CD4-positive, alpha-beta T cell treated with Interleukin-1 beta for 1 hour (primary cell): ENCODE measurements around the gene RAB11FIP3.

ENCODE experiments used
- DNase-seq, 2 donors: peaks; one replicate each; pipeline ENCODE4 v3.0.0-alpha.2; 2020 to 2022

Gene RAB11FIP3

GRCh38 chr16:557463-558297 lies 132.2 kb downstream of the RAB11FIP3 start:
- no peak for DNase-seq

DNA sequence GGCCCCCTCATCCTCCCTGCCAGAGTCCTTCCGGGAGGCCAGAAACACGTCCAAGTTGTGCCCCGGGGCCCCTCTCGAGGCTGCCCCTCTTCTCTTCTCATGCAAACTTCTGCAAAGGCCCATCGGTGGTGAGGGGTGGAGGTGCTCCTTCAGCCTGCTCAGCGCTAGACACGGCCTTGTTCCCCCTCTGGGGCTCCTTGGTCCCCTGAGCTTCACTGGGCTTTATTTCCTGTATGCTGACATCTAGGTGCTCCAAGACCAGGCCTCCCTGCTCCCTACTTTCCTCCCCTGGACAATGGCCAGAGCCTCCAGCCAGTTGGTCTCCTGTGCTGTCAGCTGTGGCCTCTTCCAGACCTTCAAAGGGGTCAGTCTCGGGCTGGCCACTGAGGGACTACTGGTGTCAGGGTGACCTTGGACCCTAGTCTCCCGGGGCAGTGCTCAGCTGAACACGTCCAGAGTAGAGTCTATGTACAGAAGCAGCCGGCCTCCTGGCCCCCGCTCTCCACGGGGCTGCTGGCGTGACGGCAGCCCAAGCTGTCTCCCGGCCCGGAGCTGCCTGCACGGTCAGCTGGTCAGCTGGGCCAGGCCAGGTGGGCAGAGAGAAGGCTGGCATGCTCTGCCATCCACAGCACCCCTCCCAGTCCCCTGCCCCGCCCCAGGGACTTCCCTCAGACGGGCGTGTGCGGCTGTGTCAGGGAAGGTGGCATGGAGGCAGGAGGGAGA lies 133.0 kb downstream of the RAB11FIP3 start:
- DNase-seq = no peak

DNA sequence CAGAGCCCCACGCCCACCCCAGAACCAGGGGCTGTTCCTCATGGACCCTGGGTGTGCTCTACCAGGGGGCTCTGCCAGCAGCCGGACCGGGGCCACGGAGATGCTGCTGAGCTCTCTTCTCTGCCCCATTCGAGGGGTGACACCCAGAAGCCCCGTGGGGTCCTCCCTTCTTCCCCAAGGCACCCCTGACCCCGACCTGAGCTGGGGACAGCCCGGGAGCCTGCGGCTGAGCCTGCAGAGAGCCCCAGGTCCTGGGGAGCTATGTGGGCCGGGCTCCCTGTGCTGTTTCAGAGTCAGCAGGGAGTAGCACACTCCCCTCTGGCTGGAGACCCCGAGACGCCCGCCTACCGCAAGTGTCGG lies 133.6 kb downstream of the RAB11FIP3 start:
- DNase-seq = no peak

- DNase-seq = no peak
Observed at GRCh38 chr16:559411-560203, 134.2 kb downstream of the RAB11FIP3 start.

DNA sequence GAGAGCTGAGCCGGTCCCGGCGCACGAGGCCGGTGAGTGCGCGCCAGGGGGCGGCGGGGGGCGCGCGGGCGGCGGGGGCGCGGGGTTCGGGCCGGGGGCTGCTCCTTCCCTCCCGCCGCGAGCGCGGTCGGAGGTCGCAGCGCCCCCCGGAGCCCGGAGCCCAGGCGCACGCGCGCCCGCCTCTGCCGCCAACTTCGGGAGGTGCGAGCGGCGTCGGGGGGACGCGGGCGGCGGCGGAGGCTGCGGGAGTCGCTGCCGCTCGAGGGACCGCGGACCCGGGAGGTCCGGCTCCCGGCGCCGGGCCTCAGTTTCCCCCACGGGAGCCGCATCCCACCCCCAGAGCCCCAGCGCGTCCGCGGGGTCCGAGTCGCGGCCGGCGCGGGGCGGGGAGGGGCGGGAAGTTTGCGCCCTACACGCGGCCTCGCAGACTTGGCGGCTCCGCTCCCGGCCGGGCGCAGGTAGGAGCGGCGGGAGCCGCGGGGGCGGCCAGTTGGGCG lies 134.8 kb downstream of the RAB11FIP3 start, which contains the start of gene PRR35:
PRR35 (plus strand) TSS at position 191 of the 497 bp plus-strand sequence. CDS start 2,901 bp downstream, outside the sequence.
- no peak for DNase-seq

DNA sequence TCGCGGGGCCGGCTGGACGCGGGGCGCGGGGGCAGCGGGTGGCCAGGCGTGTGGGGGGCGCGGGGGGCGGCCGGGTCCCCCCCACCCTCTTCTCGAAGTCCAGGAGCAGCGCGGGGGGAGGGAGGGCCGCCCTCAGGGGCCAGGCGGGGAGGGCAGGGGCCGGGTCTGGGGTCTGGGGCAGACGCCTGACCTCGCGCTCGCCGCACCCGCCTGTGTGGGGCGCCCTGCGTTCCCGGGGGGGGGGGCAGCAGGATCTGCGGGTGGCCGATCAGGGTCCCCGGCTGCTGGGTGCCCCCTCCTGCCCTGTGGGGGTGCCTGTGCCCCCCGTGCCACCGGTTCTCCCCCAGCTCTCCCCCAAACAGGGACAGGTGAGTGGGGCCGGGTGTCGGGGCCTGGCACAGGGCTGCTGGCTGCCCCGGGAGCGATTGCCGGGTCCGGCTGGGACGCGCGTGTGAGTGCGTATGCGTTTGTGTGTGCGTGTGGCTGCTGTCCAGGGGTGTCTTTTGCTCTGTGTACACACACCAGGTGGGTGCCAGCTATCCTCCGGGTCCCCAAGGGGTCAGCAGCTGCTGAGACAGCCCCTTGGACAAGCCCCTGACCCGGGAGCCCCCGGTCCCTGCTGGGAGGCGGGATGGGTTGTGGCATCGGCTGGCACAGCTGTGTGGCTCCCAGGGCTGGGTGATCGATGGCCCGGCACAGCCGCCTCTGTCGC lies 135.4 kb downstream of the RAB11FIP3 start:
- DNase-seq = no peak

DNA sequence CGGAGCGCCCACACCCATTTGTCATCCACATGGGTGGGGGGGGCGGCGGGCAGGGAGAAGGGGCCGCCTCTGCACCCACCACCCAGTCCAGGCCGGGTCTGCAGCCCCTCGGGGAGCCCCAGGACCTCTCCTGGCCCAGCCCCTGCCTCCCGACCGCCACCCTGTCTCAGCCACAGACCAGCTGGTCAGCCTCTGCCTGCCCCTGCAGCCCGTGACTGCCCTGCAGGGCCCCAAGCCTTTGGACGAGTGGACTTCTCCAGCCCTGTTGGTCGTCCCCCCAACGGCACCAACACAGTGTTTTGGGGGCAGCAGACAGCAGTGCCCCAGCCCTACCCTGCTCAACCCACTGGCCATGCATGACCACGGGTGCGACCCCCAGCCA lies 136.0 kb downstream of the RAB11FIP3 start:
- DNase-seq = no peak

DNA sequence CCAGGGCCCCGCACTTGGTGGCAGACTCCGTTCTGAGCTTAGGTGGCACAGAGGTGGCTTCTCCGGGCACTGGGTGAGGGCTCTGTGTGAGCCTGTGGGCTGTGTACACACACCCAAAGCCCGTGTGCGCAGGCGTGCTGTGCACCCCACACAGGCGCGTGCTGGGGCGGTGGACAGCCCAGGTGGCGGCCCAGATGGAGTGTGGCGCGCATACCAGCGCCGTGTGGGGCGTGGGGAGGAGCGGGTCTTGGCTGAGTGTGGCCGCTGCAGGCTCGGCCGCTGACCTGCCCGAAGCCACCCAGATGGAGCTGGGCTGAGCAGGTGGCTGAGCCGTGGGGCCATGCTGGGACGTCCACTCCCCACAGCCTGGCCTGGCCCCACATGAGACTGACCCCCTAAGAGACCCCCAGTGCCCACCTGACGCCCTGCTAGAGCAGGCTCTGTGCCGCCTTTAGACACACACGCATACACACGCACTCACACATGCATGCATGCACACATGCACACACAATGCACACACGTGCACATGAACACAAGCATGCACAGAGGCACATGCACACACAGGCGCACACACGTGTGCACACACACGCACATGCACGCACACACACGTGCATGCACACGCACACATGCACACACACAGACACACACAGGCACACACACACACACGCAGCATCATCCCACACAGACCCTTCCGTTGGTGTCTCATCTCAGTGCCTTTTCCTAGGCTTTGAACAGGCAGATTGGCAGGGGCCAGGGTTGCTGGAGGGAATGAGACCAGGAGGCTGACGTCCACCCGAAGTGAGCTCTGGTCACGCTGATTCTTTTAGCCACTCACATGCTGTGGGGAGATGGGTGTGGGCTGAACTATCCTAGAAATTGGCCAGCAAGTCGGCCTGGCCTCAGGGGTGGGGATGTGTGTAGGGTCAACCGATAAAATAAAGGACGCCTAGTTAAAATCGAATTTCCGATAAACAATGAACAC lies 136.8 kb downstream of the RAB11FIP3 start:
- no peak for DNase-seq

DNA sequence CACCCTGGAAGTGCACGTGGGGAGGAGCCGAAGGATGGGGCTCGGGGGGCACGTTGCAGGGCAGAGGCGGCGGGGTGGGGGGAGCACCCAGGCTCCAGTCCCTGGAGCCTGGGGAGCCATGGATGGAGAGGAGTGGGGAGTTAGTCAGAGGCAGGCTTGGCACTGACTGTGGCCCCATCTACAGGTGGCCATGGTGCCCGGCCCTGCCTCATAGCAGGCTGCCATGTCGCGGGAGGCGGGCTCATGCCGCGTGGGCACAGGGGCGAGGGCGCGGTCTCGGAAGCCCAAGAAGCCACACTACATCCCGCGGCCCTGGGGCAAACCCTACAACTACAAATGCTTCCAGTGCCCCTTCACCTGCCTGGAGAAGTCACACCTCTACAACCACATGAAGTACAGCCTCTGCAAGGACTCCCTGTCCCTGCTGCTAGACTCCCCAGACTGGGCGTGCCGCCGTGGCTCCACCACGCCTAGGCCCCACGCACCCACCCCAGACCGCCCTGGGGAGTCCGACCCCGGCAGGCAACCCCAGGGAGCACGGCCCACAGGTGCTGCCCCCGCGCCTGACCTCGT lies 137.7 kb downstream of the RAB11FIP3 start:
- DNase-seq = no peak

GRCh38 chr16:564690-565418 lies 139.4 kb downstream of the RAB11FIP3 start:
- DNase-seq = no peak

DNA sequence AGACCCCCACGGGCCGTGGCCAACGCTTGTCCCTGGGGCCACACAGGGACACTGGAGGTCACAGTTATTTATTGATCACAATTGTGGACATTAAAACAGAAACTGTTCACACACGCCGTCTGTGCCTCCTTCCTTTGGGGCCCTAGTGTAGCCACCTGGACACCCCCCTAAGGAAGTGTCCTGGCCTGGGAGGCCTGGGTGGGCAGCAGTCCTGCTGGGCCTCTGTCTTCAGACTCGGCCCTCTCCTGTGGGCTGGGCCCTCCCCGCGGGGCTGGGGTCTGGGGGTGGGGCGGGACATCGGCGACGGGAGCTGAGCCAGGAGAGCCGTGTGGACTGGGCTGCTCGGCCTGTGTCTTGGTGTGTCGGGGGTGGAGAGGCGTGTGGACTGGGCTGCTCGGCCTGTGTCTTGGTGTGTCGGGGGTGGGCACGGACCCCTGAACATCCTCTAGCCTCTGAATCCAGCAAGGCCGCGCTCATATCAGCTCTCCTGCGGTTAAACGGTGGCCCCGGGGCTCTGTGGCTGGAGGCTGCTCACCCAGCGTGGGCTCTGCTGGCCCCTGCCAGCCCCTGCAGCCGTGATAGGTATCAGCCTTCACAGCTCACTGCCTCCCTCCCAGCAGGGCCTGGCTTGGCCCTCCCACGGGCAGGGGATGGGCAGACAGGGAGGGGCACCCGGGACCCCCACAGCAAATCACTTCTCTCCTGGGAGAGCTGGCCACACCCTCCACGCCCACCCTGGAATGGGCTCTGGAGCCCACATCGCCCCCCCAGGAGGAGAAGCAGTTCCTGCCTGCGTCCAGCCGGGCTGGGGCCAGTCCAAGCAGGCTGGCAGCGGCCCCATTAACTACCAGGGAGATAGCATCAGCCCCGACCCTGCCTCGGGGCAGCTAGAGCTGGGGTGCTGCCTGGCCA lies 140.2 kb downstream of the RAB11FIP3 start:
- no peak for DNase-seq

- DNase-seq = peak; percentile 46 to 52
Observed at GRCh38 chr16:566475-567372, 141.3 kb downstream of the RAB11FIP3 start, which contains the start of gene NHLRC4. Gene NHLRC4 (plus strand): TSS chr16:567005. CDS start chr16:568048, 1,043 bp downstream.

- no peak for DNase-seq
Observed at GRCh38 chr16:567373-568256, 142.2 kb downstream of the RAB11FIP3 start.

- DNase-seq = no peak
Observed at GRCh38 chr16:568401-569258, 143.2 kb downstream of the RAB11FIP3 start.

DNA sequence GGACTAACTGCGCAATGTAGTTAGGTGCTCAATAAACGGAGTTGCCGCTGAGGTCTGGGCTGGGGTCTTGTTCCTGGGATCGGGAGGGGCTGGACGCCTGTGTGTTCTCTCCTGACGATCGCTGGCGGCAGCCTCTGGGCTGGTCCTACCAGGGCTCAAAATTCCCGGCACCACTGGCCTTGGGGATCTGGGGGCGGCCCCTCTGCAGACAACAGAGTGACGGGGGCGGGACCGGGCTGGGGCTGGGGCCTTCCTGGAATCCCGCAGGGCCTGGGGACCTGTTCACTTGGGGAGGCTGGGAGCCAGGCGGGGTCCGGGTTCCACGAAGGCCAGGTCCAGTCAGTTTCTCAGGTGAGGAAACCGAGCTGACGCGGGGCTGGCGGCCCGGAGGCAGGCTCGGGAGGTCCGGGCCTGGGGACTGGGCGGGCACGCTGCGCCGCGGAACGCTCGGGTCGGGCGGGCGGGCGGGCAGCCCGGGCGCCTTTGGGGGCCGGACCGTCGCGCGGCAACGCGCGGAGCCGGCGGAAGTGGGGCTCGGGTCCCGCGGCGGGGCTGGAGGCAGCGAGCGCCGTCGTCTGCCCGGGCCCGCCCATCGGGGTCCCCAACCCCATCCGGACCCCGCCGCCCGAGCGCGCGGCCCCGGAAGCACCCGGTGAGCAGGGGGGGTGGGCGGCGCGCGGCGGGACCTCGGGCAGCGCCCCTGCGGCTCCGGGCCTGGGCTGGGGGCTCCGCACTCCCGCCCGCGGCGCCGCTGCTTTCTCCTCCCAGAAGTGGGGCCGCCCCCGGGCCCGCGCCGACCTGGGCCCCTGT lies 144.2 kb downstream of the RAB11FIP3 start, which contains the start of gene PIGQ:
PIGQ (plus strand) TSS at position 524 of the 810 bp plus-strand sequence. CDS start 4,107 bp downstream, outside the sequence.
- peak; percentile 65 to 73 for DNase-seq
